ENCODE data around the gene ACSF2.

The ACSF2 gene

DNA sequence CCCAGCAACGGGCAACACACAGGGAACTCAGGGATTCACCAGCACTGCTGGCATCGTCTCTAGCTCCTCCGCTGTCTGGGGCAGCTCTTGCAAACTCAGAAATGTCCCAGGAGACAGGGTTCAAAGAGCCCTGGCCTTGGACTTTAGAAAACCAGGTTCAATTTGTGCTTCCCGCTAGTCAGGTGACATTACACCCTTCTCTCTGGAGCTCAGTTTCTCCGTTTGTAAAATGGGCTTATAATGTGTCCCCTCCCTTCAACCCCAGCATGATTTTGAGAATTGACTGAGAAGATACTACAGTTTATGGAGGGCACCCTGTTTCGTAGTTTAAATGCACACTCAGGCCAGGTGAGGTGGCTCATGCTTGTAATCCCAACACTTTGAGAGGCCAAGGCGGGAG, 80.3 kb downstream of the ACSF2 start:
- no peak for DNase-seq

DNA sequence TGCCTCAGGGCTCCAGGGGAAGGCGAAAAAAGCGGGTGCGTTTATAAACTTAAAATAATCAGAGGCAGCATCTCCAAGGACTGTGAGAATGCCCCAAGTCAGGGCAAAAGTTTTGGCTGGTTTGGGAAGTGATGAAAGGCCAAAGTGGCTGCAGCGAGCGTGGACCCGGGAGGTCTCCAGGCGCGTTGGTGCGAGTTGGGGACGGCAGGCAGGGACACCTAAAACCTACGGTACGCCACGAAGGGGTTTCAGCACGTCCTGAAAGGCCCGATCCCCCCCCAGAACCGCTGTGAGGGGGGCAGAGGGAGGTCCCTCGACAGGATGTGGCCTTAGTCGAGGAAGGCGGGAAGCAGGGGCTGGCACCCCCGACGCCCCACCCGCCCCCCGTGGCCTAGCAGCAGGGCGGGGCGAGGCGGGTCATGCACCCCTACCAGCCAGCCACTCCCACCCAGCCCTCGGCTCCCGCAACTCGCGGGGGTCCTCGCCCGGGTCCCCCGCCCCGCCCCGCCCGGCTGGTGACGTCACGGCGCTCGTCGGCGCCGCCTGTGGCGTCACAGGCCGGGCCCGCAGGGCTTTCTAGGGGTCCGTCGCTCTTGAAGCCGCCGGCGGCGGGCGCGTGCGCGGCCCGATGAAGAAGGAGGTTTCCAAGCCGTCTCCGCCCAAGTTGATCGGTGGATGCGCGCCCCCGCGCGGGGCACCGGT, 82.0 kb downstream of the ACSF2 start, which contains the start of gene MYCBPAP:
Gene MYCBPAP, plus strand, starts transcription at position 569 of the 702 bp plus-strand sequence. CDS start 236 bp downstream, outside the sequence.
- DNase-seq: no peak

DNA sequence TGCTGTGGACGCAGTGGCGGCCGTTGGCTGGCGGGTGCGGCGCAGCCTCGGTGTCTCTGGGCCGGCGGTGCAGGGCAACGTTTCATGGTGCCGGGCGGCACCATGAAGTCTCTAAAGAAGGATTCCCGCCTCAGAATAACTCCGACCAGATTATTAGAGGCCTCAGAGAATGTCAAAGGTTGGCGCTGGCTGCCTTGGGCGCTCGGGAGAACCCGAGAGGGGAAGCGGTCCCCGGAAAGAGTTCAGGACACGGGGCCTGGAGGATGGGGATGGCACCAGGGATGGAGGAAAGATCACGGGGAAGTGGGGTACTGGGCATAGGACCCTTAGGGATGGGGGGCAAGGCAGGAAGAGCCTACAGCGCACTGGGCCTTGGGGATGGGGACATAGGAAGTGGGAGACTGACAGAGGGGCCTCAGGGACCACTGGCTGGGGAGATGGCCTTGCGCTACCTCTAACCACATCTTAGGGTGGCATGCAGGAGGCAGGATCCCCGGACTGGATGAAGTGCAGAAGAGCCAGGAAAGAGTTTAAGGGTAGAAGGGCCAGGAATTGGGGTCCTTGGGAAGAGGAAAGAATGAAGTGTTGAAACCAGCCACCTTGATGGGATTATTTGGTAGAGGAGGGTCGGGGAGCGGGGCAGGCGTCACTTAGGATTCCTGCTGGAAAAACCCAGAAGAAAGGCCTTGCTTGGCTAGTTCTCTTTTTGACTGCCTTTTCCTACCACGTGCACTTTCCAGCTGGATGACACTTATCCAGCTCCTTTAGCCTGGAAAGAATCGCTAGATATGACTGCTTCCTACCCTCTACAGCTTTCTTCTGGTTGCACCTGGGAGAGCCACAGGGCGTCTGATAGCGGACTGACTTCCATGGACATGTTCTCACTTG, 82.8 kb downstream of the ACSF2 start:
- DNase-seq: no peak

- DNase-seq: no peak
These were observed 85.0 kb downstream of the ACSF2 start for GRCh38 chr17:50511058-50511457.

DNA sequence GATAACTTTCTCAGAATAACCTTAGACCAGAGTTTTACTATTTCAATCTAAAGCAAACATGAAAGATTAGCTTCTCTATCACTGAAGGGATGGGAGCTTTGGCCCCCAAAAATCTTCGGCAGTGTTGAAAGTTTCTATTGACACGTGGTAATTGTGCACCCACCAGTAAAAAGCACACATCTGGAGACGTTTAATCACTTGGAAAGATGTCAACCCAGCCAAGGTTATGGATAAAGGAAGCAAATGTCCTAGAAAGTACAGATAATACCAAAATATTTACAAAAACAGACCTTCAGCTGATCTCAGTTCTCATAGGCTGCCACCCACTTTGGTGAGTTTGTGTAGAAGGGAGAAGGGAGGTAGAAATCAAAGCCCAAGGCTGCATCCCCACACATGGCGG, 87.5 kb downstream of the ACSF2 start:
- DNase-seq: no peak

DNA sequence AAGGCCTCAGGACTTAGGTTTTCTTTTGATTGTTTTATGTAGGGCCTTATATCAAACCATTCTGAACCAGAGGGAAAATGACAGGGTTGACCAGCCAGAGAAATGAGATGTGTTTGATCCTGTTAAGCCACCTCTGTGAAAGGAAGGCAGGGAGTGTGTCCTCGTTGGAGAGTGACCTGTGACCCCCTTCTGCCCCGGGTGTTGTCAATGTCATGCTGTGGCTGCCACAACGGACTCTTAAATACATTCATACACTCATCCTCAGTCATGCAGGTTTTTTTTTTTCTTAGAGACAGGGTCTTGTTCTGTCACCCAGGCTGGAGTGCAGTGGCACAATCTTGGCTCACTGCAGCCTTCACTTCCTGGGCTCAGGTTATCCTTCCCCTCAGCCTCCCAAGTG, 88.4 kb downstream of the ACSF2 start:
- no peak for DNase-seq

DNA sequence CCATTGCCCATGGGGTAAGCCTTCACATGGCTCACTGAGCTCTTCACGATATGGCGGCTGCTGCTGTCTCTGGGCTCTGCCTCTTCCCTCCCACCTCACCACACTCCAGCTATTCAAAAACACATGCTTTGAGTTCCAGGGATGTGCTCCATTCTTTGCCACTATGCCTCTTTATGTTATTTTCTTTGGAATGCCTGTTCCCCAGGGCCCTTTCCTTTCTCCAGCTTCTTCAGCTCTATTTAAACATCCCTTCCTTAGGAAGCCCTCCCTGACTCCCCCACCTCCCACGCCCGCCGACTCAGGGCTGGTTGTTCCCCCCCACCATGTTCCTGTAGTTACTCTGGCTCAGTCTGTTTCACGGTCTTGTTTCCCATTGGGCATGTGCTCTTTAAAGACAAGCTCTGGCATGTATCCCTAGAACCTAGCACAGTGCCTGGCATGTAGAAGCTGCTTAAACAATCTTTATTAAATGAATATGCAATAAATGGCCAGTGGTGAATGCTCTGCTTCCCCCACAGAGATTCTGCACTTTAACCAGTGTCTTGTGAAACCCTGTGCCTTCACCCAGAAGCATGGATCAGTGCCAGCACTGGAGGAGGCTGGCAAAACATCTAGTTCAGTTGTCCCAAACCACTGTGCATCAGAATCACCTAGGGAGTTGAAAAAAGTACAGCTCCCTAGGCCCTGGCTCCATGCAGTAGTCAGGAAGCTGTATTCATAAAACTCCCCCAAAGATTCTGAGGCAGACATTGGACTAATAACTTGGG, 89.1 kb downstream of the ACSF2 start:
- DNase-seq: no peak

DNA sequence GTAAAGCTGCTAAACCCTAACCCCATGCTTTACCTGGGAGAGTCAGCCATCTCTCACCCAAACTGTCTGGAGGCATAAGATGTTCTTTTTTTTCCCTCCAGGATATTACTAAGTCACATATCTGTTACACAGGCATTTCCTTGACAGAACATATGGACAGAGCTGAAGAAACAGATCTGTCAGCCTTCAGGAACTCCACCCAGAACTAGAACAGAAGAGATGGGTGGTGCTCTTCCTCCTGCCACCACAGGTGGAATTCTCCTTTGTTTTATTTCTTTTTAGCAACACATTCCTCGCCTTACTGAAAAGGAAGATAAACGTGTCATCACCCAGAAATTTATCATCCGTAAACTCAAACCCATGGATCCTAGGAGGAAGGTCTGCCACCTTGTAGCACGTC, 91.0 kb downstream of the ACSF2 start:
- DNase-seq: no peak

- no peak for DNase-seq
These were observed 91.7 kb downstream of the ACSF2 start for GRCh38 chr17:50517504-50518383.

DNA sequence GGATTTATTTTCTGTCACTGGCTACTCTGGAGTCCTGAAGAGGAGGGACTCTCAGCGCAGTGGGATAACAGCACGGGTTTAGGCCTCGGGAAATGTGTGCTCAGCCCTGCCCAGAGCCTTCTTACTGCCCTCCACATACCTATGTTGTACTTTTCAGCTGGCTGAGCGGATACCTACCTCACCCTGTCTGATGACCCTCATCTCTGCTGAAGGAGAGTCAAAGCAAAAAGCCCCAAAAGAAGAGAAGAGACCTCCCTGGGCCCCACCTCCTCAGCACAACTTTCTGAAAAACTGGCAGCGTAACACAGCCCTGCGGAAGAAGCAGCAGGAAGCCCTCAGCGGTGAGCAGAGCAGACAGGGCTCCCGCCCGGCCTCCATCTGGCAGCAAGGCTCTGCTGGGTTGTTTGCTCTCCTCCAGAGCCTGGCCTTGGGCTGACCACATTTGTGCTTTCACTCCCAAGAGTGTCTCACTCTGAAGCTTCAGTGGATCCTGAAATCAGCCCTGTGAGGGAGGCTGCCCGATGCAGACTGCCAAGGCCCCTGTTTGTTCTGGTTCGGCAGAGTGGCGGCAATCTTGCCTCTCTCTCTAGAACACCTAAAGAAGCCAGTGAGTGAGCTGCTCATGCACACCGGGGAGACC, 92.5 kb downstream of the ACSF2 start:
- no peak for DNase-seq

GRCh38 chr17:50519141-50519834, 93.3 kb downstream of the ACSF2 start:
- DNase-seq: no peak

- DNase-seq: no peak
These were observed 94.5 kb downstream of the ACSF2 start for GRCh38 chr17:50520483-50520882.

DNA sequence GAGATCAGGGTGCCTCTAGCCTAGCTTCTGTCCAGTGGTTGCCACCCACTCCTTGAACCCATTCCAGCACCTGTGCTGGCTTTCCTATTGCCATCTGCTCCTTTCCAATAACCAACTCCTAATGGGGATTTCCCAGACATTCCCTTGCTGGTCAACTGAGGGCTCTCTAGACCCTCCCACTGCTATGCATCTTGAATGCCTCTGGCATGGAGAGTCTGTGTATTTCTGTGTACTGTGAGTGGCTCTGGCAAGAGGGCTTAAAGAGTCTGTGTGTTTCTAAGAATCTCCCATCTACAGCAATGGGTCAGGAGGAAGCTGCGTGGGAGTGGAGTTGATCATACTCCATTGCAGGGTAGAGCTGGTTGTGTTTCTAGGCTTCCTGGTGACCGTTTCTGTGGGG, 95.5 kb downstream of the ACSF2 start:
- no peak for DNase-seq

- DNase-seq: no peak
These were observed 96.7 kb downstream of the ACSF2 start for GRCh38 chr17:50522766-50523165.

DNA sequence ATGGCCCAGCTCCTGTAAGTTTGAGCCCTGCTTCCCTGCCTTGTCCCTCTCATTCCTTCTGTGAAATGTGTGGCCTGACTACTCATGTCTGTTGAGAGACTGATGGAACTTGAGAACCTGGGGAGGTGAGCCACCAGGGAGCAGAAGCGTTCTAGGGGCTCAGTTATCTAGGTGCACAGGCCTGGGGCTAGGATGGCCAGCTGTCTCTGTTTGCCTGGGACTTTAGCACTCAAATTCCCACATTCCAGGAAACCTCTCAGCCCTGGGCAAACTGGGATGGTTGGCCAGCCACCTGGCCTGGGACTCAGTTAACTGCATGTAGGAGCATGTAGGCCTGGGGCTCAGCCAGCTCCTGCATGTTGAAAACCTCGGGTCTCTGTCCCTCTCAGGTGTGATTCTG, 97.2 kb downstream of the ACSF2 start:
- DNase-seq: no peak

Measured in COR-L47 (cell line).